Subcutaneous abdominal adipose tissue (tissue), 5 donors: ENCODE measurements around the gene LRRC28.

Source experiments
- H3K27ac ChIP-seq: one replicate; pipeline ENCODE4 v1.7.0; 2013; ENCODE audit warnings: low read depth, mild to moderate bottlenecking, inconsistent platforms, low read length, moderate library complexity
- H3K27me3 ChIP-seq, 5 donors: one replicate each; pipeline ENCODE4 v1.7.0; 2013; ENCODE audit warnings: low read length in 5 of 5, inconsistent platforms in 1 of 5; ENCODE audit not compliant: control insufficient read depth in 5 of 5, insufficient read depth in 4 of 5
- H3K36me3 ChIP-seq, 5 donors: one replicate each; pipeline ENCODE4 v1.7.0; 2013; ENCODE audit warnings: low read length in 5 of 5; ENCODE audit not compliant: control insufficient read depth in 5 of 5, insufficient read depth in 5 of 5
- H3K4me1 ChIP-seq, 5 donors: one replicate each; pipeline ENCODE4 v1.7.0; 2013; ENCODE audit warnings: low read length in 5 of 5, mild to moderate bottlenecking in 3 of 5, moderate library complexity in 1 of 5; ENCODE audit not compliant: control insufficient read depth in 5 of 5, insufficient read depth in 5 of 5
- H3K4me3 ChIP-seq, 5 donors: one replicate each; pipeline ENCODE4 v1.7.0; 2013; ENCODE audit warnings: low read length in 5 of 5, low read depth in 1 of 5
- H3K9ac ChIP-seq, 5 donors: one replicate each; pipeline ENCODE4 v1.7.0; 2013; ENCODE audit warnings: low read length in 5 of 5, mild to moderate bottlenecking in 4 of 5, moderate library complexity in 3 of 5
- H3K9me3 ChIP-seq, 5 donors: one replicate each; pipeline ENCODE4 v1.7.0; 2013; ENCODE audit warnings: low read length in 5 of 5; ENCODE audit not compliant: control insufficient read depth in 5 of 5
- donor health status: healthy.
- donor health status: healthy.
- donor health status: healthy.
- donor health status: healthy.
- donor health status: healthy.

The LRRC28 gene

DNA sequence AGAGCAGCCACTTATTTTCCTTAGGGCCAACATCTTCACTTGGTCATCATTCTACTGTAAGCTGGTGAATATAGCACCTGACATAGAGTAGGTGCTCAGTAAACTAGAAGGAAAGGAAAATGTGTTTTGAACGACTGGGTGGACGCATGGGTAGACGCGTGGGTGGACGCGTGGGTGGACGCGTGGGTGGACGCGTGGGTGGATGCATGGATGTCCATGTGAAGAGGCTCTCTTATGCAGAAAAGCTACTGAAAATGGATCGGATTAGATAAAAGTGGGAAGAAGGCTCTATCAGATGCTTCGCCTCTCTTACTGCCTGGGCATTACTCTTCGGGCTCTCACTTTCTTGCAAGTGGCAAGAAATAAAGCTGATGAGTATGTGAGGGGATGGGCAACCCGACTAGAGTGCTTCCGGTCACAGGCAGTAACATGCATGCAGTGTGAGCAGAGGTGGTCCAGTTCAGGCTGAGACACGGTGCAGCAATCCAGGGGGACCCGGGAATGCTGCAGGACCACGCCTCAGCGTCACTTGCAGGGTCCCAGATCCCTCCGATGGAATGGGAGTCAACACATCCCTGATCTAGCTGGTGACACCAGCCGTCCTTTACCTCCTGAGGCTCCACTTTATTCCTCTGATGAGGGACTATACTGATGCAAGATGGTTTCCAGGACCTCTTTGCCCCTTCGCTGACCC, 176.5 kb downstream of the LRRC28 start:
- Histone ChIP-seq H3K27ac (no peak overlapping the region), H3K27me3 (peaks cover 0 to 4% (median 0%) of the 10 kb centered on the region in 5 donors), H3K9ac (no peak overlapping the region), H3K36me3 (no peaks in the 10 kb centered on the region), H3K4me3 (no peak overlapping the region), H3K4me1 (peaks cover 1 to 34% (median 16%) of the 10 kb centered on the region in 5 donors), H3K9me3 (no peaks in the 10 kb centered on the region)

DNA sequence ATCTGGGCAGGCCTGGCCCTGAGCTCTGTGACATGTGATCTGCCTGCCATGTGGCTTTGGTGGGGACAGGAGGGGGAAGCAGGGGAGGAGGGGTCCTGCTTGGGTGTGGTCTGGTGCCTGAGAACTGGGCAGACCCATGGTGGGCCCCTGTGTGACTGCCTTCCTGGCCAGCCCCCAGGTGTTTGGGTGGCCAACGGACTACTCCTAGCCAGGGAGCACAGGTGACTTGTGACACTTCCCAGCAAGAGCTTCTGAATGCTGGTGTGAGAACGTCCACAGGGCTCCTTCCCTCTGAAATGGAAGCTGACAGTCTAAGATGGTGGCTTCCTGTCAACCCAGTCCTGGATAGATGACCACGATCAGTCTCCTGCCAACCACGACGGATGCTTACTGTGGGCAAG, 178.4 kb downstream of the LRRC28 start:
- Histone ChIP-seq H3K27ac (no peak overlapping the region), H3K9ac (no peak overlapping the region), H3K36me3 (no peaks in the 10 kb centered on the region), H3K4me1 (peaks cover 1 to 44% (median 22%) of the 10 kb centered on the region in 5 donors), H3K27me3 (peaks cover 0 to 5% (median 0%) of the 10 kb centered on the region in 5 donors), H3K4me3 (no peak overlapping the region), H3K9me3 (no peaks in the 10 kb centered on the region)

- Histone ChIP-seq H3K4me1 (peaks cover under 1 to 46% (median 18%) of the 10 kb centered on the region in 5 donors), H3K36me3 (no peaks in the 10 kb centered on the region), H3K4me3 (no peak overlapping the region), H3K9me3 (no peaks in the 10 kb centered on the region), H3K27ac (no peak overlapping the region), H3K9ac (no peak overlapping the region), H3K27me3 (peaks cover 0 to 5% (median 4%) of the 10 kb centered on the region in 5 donors)
Observed at GRCh38 chr15:99430881-99431401, 179.7 kb downstream of the LRRC28 start.

- Histone ChIP-seq H3K9ac (no peak overlapping the region), H3K9me3 (no peaks in the 10 kb centered on the region), H3K27me3 (peaks cover 0 to 5% (median 0%) of the 10 kb centered on the region in 5 donors), H3K4me1 (peaks cover 0 to 46% (median 18%) of the 10 kb centered on the region in 5 donors), H3K4me3 (no peak overlapping the region), H3K27ac (no peak overlapping the region), H3K36me3 (no peaks in the 10 kb centered on the region)
Observed at GRCh38 chr15:99431661-99432091, 180.4 kb downstream of the LRRC28 start.

GRCh38 chr15:99432271-99433025, 181.2 kb downstream of the LRRC28 start:
- no peak overlapping the region for H3K27ac ChIP-seq
- H3K9me3 ChIP-seq = no peaks in the 10 kb centered on the region
- H3K27me3 ChIP-seq = peaks cover 0 to 5% (median 0%) of the 10 kb centered on the region in 5 donors
- no peaks in the 10 kb centered on the region for H3K36me3 ChIP-seq
- no peak overlapping the region for H3K4me3 ChIP-seq
- peaks cover 1 to 51% (median 21%) of the 10 kb centered on the region in 5 donors for H3K4me1 ChIP-seq
- peak overlapping the region in 1 of 5 donors; percentile 35 for H3K9ac ChIP-seq

DNA sequence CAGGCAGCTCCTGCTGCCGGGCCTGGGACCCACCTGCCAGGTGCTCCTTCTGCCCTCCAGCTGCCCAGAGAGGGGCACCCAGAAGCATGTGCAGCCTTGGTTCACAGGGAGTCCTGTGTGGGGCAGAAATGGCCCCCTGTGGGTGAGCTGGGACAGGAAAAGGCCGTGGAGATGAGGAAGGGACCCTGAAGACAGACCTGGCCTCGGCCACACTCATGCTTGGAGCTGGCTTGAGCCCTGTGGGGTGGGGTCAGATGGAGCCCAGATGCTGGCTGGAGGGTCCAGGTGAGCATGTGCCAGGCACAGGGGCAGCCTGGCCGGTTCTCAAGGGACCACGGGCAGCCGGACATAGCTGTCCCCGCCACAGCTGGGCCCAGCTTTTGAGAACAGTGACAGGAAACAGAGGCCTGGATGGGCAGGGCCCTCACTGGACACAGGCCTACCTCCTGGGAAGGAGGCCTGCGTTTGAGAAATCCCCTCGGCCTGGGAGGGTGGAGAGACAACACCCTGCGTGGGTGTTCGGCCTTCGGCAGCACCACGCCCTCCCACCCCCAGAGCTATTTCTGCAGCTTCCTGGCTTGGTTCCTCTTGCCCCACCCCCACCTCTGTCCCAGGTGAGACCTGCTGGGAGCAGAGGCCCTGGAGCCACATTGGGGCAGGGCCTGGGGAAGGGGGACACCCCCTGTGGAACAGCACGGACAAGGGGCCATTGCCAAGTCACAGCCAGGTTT, 181.9 kb downstream of the LRRC28 start:
- Histone ChIP-seq H3K4me1 (peaks cover 4 to 58% (median 28%) of the 10 kb centered on the region in 5 donors), H3K4me3 (no peak overlapping the region), H3K27me3 (peaks cover 0 to 5% (median 0%) of the 10 kb centered on the region in 5 donors), H3K27ac (no peak overlapping the region), H3K36me3 (no peaks in the 10 kb centered on the region), H3K9ac (peak overlapping the region in 2 of 5 donors; percentile 27 to 35), H3K9me3 (no peaks in the 10 kb centered on the region)

DNA sequence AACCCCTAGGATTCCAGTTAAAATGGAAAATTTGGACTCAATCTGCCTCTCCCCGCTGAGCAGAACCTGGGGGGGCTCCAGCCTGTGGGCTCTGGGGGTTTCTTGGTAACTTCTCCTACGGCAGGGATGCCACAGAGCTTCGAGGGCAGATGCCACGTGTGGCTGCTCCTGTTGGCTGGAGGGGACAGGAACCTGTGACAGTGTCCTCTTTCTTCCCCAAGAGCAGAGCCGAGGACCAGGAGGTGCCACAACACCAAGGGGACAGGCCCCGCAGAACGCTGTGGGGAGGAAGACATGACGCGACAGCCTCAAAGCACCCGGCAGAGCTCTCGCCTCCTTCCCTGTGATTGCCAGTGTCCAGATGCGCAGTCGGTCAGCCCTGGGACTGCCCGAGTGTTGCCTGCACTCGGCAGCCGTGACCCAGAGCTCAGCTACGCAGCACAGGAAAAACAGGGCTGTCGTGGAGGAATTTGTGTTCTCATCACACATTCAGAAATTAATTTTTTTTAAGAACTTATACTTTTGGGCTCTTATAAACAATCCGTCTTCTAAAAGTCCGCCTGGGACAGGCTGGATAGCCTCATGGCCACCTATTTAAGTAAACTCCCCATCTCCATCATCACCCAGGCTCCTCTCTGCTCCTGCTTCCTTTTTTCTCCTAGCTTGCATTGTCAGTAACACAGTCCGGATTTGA, 182.6 kb downstream of the LRRC28 start:
- Histone ChIP-seq H3K4me1 (peaks cover 4 to 62% (median 29%) of the 10 kb centered on the region in 5 donors), H3K4me3 (no peak overlapping the region), H3K36me3 (no peaks in the 10 kb centered on the region), H3K9ac (no peak overlapping the region), H3K9me3 (no peaks in the 10 kb centered on the region), H3K27me3 (peaks cover 0 to 5% (median 0%) of the 10 kb centered on the region in 5 donors), H3K27ac (no peak overlapping the region)

- Histone ChIP-seq H3K36me3 (no peaks in the 10 kb centered on the region), H3K27ac (no peak overlapping the region), H3K4me3 (no peak overlapping the region), H3K27me3 (peaks cover 0 to 5% (median 0%) of the 10 kb centered on the region in 5 donors), H3K9ac (no peak overlapping the region), H3K4me1 (peaks cover 4 to 66% (median 29%) of the 10 kb centered on the region in 5 donors), H3K9me3 (no peaks in the 10 kb centered on the region)
Observed at GRCh38 chr15:99434506-99435112, 183.3 kb downstream of the LRRC28 start.

DNA sequence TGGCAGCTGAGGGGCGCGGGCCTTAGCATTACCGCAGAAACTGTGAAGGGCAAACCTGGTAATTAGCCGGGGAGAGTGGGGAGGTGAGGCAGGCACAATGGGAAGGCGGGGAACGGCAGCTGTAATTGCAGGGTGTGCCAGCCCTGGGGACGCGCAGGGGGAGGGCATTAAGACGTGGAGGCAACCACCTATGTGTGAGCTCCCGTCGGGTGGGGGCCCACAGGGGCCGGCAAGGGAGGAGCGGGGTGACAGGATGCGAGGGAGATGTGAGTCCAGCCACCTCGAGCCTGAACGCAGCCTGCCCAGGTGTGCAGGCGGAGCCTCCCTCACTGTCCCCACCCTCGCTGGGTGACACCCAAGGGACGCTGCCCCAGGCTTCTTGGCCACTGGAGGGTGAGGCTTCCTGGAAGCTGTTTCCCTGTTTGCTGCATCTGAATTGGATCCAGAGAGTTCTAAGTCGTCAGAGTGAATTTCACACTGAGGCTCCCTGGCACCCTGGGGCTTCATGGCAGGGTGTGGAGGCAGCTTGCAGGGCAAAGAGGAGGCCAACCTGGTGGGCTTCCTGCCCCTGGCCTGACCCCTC, 183.9 kb downstream of the LRRC28 start:
- H3K4me1 ChIP-seq = peaks cover 4 to 66% (median 29%) of the 10 kb centered on the region in 5 donors
- H3K27me3 ChIP-seq = peaks cover 0 to 5% (median 0%) of the 10 kb centered on the region in 5 donors
- no peaks in the 10 kb centered on the region for H3K36me3 ChIP-seq
- H3K27ac ChIP-seq = no peak overlapping the region
- peak overlapping the region in 2 of 5 donors; percentile 21 for H3K9ac ChIP-seq
- H3K9me3 ChIP-seq = no peaks in the 10 kb centered on the region
- no peak overlapping the region for H3K4me3 ChIP-seq
